COLO668 (cell line): Measurements from ENCODE around the gene PCDHGB4.
"Not testable (repeated sequence)": the region's sequence is repeated elsewhere in the genome, so short reads cannot be mapped to it uniquely, and the experiment has no call there.

Source experiments
- DNase-seq: peaks from one replicate; lab custom pipeline; 2025; ENCODE audit not compliant: unreplicated experiment; lab: John Stamatoyannopoulos, UW

PCDHGB4 gene

DNA sequence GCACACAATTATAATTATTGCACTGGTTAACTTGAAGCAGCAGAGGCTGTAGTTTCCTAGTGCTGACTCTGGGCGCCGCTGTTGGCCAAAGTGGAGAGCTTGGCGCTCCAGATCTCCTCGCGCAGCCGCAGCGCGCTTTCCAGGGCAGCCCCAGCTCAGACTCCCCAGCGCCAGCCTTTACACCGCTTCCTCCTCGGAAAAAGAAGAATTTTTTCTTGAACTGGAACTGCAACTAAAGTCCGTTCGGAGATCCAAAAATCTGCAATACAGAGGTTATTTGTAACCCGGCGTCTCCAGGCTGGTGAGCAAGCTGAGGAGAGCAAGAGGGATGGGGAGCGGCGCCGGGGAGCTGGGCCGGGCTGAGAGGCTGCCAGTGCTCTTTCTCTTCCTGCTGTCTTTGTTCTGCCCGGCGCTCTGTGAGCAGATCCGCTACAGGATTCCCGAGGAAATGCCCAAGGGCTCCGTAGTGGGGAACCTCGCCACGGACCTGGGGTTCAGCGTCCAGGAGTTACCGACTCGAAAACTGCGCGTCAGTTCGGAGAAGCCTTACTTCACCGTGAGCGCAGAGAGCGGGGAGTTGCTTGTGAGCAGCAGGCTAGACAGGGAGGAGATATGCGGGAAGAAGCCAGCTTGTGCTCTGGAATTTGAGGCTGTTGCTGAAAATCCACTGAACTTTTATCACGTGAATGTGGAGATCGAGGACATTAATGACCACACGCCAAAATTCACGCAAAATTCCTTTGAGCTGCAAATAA, at the start of gene PCDHGB4:
PCDHGB4 (plus strand) TSS at position 142 of the 755 bp plus-strand sequence; CDS start at position 329, 187 bp downstream.
- DNase-seq = not testable (repeated sequence)

DNA sequence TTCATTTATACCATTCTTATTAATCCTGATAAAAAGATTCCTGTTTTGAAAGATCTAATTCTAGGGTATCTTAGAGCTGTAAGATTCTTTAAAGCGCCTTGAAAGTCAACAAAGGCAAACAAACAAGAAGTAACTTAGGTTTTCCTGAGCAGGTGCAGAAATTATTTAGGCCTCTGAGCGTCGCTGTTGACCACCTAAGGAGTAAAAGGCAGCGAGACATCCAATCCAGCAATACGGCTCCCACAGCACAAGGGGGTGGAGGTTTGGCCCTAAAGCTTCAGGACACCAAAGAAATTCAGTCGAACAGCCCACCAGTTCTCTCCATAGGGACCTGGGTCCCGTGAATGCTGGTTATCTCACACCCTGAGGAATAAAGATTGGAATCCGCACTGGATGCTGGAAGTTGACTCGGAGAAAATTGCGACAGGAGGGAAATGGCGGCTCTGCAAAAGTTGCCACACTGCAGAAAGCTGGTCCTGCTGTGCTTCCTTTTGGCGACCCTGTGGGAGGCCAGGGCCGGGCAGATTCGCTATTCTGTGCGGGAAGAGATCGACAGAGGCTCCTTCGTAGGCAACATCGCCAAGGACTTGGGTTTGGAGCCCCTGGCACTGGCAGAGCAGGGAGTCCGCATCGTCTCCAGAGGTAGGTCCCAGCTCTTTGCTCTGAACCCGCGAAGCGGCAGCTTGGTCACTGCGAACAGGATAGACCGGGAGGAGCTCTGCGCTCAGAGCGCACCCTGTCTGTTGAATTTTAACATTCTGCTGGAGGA, 48.8 kb upstream of the PCDHGB4 start, which contains the start of gene PCDHGA2:
PCDHGA2 (plus strand) TSS at position 223 of the 769 bp plus-strand sequence.
- no peak for DNase-seq

DNA sequence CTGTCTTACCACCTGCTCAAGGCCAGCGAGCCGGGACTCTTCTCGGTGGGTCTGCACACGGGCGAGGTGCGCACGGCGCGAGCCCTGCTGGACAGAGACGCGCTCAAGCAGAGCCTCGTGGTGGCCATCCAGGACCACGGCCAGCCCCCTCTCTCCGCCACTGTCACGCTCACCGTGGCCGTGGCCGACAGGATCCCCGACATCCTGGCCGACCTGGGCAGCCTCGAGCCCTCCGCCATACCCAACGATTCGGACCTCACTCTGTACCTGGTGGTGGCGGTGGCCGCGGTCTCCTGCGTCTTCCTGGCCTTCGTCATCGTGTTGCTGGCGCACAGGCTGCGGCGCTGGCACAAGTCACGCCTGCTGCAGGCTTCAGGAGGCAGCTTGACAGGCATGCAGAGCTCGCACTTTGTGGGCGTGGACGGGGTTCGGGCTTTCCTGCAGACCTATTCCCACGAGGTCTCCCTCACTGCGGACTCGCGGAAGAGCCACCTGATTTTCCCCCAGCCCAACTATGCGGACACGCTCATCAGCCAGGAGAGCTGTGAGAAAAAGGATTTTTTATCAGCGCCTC, 46.6 kb upstream of the PCDHGB4 start:
- DNase-seq = not testable (repeated sequence)

DNA sequence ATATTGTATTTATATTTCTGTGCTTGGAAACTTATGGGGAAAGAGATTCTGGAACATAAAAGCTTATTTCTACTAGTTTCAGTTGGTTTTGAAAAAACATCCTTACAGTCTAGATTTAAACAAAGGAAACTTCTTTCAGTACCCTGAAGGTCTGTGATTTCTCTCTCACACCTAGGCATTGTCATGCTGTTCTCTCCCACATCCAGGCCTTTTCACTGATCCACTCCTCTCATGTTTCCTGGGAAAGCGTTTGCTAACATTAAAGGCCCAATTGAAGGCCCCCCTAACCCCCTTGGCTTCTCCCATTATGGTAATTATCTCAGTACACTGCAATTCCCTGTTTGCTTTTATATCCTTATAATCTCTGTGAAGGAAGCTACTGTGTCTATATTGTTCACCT, 44.7 kb upstream of the PCDHGB4 start:
- DNase-seq = no peak

DNA sequence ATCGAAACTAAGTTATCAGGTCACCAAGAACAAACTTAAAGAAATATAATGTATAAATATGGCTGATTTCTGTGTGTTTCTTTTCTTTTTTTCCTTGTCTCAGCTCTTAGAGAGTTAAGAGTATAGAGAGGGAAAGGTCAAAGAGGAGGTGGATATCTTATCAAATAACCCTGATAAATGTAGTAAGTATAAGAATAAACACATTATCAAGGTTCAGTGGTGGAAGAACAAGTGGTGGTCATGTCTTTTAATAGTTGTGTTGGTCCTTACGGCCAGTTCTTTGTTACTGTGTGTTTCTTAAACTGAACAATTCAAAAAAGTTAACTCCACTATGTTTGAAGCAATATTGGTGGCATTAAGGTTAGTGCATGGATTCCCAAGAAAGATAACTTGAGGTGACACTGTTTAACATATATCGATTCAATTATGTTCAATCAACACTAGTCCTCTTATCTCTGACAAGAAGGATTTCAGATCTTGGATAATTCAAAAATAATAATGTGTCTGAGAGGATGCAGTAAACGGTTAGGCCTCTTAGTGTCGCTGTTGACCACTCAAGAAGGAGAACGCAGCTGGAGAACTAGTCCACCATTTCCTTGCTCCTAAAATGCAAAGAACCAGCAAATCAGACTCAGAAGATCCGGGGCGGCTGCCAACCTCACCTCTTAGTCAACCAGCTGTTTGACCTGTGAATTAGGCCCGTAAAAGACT, 44.1 kb upstream of the PCDHGB4 start, which contains the start of gene PCDHGA3:
PCDHGA3 (plus strand) TSS at position 588 of the 711 bp plus-strand sequence. CDS start 205 bp downstream, outside the sequence.
- DNase-seq = no peak

DNA sequence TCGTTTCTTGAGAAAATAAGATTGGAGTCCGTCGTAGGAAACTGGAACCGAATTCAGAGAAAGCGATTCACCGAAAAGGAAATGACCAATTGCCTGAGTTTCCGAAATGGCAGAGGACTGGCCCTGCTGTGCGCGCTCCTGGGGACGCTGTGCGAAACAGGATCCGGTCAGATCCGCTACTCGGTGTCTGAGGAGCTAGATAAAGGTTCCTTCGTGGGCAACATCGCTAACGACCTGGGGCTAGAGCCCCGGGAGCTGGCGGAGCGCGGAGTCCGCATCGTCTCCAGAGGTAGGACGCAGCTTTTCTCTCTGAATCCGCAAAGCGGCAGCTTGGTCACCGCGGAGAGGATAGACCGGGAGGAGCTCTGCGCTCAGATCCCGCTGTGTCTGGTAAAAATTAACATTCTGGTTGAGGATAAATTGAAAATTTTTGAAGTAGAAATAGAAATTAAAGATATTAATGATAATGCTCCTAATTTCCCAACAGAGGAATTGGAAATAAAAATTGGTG, 43.5 kb upstream of the PCDHGB4 start:
- no peak for DNase-seq

DNA sequence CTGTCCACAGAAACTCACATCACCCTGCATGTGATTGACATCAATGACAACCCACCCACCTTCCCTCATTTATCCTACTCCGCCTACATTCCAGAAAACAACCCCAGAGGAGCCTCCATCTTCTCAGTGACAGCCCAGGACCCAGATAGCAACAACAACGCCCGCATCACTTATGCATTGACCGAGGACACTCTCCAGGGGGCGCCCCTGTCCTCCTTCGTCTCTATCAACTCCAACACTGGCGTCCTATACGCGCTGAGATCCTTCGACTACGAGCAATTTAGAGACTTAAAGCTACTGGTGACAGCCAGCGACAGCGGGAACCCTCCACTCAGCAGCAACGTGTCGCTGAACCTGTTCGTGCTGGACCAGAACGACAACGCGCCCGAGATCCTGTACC, 42.2 kb upstream of the PCDHGB4 start:
- no peak for DNase-seq

DNA sequence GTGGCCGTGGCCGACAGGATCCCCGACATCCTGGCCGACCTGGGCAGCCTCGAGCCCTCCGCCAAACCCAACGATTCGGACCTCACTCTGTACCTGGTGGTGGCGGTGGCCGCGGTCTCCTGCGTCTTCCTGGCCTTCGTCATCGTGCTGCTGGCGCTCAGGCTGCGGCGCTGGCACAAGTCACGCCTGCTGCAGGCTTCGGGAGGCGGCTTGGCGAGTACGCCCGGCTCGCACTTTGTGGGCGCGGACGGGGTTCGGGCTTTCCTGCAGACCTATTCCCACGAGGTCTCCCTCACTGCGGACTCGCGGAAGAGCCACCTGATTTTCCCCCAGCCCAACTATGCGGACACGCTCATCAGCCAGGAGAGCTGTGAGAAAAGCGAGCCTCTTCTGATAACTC, 41.5 kb upstream of the PCDHGB4 start:
- not testable (repeated sequence) for DNase-seq

DNA sequence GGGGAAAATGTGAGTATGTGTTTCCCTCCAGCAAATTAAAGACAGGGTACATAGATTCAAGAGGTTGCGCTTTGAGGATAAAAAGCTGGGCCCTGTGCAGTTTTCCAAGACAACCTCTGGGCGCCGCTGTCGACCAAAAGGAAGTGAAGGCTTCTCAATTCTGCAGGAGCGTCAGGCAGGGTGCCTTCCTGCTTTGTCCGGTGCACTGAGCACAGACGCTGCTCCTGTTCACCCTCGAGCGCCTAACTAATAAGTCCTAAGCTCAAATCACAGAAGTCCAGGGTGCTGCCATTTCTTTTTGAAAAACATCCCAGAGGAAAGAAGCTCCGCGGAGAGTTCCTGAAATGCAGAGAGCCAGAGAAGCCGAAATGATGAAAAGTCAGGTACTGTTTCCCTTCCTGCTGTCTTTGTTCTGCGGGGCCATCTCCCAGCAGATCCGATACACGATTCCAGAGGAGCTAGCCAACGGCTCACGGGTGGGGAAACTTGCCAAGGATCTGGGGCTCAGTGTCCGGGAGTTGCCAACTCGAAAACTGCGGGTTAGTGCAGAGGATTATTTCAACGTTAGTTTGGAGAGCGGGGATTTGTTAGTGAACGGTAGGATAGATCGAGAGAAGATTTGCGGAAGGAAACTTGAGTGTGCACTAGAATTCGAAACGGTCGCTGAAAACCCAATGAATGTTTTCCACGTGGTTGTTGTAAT, 37.4 kb upstream of the PCDHGB4 start, which contains the start of gene PCDHGB1:
PCDHGB1 (plus strand) TSS at position 183 of the 703 bp plus-strand sequence; CDS start at position 345, 162 bp downstream.
- DNase-seq = peak; percentile 17

DNA sequence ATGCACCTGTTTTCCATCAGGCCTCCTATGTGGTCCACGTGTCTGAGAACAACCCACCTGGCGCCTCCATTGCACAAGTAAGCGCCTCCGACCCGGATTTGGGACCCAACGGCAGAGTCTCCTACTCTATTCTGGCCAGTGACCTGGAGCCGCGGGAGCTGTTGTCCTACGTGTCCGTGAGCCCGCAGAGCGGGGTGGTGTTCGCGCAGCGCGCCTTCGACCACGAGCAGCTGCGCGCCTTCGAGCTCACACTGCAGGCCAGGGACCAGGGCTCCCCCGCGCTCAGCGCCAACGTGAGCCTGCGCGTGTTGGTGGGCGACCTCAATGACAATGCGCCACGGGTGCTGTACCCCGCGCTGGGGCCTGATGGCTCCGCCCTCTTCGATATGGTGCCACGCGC, 35.9 kb upstream of the PCDHGB4 start:
- DNase-seq = no peak

DNA sequence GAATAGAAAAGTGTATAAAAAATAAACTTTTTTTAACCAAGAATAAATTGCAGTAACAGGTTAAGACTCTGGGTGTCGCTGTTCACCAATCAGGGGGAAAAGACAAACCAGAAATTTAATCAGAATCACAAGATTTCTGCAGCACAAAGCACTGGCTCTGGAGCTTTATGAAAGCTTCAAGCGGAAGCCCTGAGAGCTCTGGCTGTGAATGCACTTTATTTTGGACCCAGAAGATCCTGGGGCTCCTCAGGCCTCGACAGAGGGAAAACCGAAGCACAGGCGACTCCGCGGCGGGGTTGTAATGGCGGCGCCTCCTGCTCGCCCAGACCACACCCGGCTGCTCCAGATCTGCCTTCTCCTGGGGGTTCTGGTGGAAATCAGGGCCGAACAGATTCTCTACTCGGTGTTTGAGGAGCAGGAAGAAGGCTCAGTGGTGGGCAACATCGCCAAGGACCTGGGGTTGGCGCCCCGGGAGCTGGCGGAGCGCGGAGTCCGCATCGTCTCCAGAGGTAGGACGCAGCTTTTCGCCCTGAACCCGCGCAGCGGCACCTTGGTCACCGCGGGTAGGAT, 32.5 kb upstream of the PCDHGB4 start, which contains the start of gene PCDHGA4:
PCDHGA4 (plus strand) TSS at position 122 of the 570 bp plus-strand sequence; CDS start at position 209, 87 bp downstream.
- no peak for DNase-seq

DNA sequence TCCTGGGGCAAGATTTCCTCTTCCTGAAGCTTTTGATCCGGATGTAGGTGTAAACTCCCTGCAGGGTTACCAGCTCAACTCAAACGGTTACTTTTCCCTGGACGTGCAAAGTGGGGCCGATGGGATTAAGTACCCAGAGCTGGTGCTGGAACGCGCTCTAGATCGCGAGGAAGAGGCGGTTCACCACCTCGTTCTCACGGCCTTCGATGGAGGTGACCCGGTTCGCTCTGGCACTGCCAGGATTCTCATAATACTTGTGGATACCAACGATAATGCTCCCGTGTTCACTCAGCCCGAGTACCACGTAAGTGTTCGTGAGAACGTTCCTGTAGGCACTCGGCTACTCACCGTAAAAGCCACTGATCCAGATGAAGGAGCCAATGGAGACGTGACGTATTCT, 31.9 kb upstream of the PCDHGB4 start:
- DNase-seq = no peak

DNA sequence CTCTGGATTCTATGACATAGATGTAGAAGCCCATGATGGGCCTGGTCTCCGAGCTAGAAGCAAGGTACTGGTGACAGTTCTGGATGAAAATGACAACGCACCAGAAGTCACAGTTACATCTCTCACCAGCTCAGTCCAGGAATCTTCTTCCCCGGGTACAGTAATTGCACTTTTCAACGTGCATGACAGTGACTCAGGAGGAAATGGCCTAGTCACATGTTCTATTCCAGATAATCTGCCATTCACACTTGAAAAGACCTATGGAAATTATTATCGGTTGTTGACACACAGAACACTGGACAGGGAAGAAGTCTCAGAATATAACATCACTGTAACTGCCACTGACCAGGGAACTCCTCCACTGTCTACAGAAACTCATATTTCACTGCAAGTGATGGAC, 31.4 kb upstream of the PCDHGB4 start:
- DNase-seq = no peak

DNA sequence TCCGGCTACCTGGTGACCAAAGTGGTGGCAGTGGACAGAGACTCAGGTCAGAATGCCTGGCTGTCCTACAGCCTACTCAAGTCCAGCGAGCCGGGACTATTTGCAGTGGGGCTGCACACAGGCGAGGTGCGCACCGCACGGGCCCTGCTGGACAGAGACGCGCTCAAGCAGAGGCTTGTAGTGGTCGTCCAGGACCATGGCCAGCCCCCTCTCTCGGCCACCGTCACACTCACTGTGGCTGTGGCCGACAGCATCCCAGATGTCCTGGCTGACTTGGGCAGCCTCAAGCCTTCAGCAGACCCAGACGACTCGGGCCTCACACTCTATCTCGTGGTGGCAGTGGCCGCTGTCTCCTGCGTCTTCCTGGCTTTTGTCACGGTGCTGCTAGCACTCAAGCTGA, 30.5 kb upstream of the PCDHGB4 start:
- DNase-seq = no peak

DNA sequence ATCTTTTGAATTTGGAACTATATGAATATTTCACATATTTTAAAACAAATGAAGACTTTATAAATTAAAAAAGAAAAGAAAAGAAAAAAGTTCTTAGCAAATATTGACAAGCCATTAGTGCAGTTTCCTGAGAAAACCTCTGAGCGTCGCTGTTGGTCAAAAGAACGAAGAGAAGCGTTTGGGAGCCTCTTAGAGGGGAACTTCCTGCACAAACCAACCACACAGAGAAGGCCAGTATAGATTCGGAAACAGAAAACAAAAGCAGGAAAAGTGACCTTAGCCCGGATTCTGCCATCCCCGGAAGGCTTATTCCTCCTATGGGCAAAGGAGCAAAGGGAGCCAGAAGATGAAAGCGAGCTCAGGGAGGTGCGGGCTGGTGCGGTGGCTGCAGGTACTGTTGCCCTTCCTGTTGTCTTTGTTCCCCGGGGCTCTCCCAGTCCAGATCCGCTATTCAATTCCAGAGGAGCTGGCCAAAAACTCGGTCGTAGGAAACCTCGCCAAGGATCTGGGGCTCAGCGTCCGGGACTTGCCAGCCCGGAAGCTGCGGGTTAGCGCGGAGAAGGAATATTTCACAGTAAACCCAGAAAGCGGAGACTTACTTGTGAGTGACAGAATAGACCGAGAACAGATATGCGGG, 27.6 kb upstream of the PCDHGB4 start, which contains the start of gene PCDHGB2:
PCDHGB2 (plus strand) TSS at position 205 of the 637 bp plus-strand sequence; CDS start at position 347, 142 bp downstream.
- no peak for DNase-seq

DNA sequence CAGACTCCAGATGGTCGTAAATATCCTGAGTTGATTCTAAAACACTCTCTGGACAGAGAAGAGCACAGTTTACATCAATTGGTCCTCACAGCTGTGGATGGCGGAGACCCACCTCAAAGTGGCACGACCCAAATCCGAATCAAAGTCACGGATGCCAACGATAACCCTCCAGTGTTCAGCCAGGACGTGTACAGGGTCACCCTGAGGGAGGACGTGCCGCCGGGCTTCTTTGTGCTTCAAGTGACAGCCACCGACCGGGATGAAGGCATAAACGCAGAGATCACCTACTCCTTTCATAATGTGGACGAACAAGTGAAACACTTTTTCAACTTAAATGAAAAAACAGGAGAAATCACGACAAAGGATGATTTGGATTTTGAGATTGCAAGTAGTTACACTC, 26.8 kb upstream of the PCDHGB4 start:
- no peak for DNase-seq

DNA sequence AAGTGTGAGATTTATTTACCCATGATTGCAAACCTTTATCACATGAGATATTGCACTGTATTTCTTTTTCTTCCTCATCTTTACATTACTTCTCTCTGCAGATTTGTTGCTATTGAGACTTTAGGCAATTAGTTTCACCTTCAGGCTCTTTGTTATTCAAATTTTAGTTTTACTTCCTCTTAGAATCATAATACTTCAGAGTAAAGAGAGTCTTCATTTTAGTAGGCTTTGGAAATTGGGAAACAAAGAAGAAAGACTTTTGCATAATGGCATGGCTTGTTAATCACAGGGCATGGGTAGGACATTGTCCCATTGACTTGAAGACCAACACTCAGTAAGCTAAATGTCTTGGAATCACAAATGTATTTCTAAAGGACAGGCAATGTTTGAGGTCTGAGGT, 24.8 kb upstream of the PCDHGB4 start:
- no peak for DNase-seq

DNA sequence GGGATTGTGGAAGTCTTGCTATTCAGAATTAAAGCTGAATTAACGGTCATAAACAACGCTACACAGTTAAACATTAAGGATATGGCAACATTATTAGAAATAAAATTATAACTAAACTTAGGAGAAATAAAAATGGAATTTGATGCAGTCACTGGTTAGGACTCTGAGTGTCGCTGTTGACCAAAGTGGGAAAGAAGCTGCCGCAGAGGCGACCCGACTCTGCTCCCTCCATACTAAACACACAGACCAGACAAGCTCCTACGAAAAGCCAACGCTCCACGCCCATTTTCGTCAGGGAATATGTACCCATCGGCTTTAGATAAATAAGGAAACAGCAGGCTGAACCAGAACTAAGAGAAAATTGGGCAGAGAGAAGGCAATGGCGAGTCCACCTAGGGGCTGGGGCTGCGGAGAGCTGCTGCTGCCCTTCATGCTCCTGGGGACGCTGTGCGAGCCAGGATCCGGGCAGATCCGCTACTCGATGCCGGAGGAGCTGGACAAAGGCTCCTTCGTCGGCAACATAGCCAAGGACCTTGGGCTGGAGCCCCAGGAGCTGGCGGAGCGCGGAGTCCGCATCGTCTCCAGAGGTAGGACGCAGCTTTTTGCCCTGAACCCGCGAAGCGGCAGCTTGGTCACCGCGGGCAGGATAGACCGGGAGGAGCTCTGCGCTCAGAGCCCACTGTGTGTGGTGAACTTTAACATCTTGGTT, 23.4 kb upstream of the PCDHGB4 start, which contains the start of gene PCDHGA5:
PCDHGA5 (plus strand) TSS at position 211 of the 709 bp plus-strand sequence; CDS start at position 380, 169 bp downstream.
- DNase-seq = no peak
